T-helper 9 cell (primary cell): ENCODE measurements around the gene PAN2.
"Not testable (repeated sequence)": the region's sequence is repeated elsewhere in the genome, so short reads cannot be mapped to it uniquely, and the experiment has no call there.

Source experiments
- DNase-seq: peaks from one replicate; pipeline ENCODE4 v3.0.0-alpha.2; 2020
- total RNA-seq, 2 donors: gene quantifications; one replicate each; lab custom pipeline; 2026; lab: John Stamatoyannopoulos, UW

The PAN2 gene
- 87.9 to 115 reads per million in 2 donors for total RNA-seq

DNA sequence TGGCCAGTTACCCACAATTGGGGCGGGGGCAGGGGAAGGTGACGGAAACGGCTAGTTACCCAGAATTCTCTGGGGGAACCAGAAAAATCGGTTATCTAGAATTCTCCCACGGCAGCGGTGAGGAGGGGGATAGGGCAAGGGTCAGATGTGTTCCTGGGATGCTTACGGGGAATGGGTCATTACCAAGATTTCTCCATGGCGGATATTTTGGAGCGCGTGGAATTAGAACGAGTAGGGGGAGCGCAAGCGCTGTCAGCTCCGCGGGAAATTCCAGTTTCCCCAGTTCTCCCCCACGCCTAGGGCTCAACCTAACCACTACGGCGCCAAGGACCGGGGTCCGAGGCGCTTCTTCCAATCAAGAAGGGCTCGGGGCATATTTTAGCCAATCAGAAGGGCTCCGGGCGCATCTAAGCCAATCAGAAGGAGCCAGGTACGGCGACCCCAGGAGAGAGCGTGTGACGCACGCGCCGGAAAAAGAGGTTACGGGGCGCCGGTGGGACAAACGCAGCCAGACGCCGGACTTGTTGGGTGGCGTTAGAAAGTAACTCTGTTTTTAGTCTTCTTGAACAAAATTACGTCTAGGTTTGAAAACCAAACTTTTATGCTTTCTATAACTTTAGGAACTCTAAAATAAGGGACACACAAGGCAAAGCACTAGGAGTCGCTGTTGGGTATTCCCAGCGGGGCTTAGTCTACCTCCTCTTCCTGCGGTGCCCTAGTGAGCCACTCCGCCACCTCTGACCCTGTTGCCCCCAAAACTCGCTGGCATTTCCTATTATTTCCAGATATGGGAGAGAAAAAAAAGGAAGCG lies at the start of gene PAN2:
PAN2 (minus strand) TSS at position 322 of the 811 bp plus-strand sequence. CDS start 906 bp downstream, outside the sequence.
- peak; percentile 87 for DNase-seq

- no peak for DNase-seq
Measured at GRCh38 chr12:56382611-56383010, 48.8 kb upstream of the PAN2 start.

GRCh38 chr12:56377989-56378316 lies 44.2 kb upstream of the PAN2 start:
- DNase-seq, result no peak

DNA sequence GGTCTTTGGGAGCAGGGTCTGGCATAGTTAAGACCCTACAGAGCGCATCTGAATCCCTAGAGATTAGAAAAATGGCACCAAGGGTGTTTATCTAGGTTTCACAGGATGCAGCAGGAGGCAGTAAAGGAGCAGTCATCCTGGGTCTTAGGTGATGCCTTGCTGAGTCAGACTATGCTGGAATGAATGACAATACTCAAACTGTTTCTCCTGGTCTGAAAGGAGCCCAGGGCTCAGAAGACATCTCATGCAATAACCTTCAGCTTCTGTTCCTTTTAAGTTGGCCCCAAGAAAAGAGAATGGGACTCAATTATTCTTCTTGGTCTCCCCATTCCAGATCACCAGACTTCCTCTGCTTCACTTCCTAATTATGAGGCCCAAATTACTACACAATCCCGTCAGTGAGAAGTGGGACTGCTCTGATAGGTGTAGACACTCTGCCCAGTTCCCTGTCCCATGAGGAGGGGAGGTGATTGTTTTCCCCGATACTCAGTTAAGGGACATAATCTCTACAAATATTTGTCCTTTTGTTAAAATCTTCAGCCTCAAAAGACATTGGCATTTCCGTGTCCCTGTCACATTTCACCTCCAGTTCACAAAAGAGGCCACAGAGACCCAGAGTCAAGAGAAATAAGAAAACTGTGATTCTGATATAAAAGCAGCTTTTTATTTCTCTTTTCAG lies 43.6 kb upstream of the PAN2 start:
- no peak for DNase-seq

DNA sequence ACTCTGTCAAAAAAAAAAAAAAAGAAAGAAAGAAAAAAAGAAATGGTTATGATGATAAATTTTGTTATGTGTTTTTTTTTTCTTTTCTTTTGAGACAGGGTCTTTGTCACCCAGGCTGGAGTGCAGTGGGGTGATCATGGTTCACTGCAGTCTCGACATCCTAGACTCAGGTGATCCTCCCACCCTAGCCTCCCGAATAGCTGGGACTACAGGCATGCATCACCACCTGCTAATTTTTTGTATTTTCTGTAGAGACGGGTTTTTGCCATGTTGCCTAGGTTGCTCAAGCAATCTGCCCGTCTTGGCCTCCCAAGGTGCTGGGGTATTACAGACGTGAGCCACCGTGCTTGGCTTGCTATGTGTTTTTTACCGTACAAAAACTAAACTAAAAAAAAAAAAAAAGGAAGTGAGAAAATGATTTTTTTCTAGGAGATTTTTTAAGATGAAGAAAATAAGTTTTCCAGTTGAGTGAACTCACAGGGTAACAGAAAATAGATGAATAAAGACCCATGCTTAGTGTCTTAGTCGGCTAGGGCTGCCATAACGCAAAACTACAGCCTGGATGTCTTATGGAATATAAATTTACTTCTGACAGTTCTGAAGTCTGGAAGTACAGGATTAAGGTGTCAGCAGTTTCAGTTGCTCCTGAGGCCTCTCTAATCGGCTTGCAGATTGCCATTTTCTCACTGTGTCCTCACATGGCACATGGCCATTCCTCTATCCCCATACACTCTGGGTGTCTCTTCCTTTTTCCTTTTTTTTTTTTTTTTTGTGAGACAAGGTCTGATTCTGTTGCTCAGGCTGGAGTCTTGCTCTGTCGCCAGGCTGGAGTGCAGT lies 42.0 kb upstream of the PAN2 start:
- no peak for DNase-seq

DNA sequence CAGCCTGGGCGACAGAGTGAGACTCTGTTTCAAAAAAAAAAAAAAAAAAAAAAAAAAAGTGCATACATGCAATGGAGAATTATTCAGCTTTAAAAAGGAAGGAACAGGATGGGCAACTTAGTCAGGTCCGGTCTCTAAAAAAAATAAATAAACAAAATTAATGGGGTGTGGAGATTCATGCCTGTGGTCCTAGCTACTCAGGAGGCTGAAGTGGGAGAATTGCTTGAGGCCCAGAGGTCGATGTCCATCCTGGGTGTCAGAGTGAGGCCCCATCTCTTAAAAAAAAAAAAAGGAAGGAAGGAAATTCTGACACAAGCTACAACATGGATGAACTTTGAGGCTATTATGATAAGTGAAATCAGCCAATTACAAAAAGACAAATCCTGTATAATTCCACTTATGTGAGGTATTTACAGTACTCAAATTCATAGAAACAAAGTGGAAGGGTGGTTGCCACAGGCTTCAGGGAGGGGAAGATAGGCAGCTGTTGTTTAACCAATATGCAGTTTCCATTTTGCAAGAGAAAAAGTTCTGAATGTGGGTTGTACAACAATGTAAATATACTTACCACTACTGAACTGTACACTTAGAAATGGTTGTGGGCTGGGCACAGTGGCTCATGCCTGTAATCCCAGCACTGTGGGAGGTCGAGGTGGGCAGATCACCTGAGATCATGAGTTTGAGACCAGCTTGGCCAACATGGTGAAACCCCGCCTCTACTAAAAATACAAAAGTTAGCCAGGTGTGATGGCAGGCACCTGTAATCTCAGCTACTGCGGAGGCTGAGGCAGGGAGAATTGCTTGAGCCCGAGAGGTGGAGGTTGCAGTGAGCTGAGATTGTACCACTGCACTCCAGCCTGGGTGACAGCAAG lies 41.2 kb upstream of the PAN2 start:
- no peak for DNase-seq

GRCh38 chr12:56373515-56373914 lies 39.7 kb upstream of the PAN2 start:
- no peak for DNase-seq

GRCh38 chr12:56366948-56367347 lies 33.1 kb upstream of the PAN2 start:
- no peak for DNase-seq

GRCh38 chr12:56362130-56363059 lies 28.6 kb upstream of the PAN2 start, which contains the start of gene APOF:
TSS of gene APOF (minus strand) at chr12:56362857. CDS start at chr12:56362745, 112 bp downstream.
- DNase-seq, result no peak

DNA sequence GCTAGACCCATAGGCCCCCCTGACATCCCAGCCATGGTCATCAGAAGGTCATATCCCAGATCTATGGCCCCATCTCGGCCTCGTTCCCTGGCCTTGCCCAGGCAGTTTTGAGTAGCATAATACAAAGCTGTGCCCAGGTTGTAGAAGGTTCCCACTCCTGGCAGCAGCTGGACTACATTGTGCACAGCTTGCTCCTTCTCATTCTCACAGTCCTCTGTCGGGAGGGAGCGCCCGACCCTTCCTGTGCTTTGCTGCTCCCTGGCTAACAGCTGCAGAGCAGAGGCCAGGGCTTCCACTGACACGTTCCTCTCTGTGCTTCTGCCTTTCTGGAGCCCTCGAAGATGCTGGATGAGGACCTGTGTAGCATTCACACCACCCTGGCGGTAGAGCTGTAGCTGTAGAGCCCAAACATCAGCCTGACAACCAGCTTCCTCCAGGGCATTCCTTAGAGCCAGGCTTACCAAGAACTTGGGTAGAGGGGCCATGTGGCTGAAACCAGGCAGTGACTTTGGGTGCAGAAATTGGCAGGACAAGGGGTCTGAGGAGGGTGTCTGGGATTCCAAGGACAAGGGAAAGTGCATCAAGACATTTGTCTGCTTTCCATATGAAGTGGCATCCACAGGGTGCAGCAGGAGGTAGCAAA lies 27.8 kb upstream of the PAN2 start:
- DNase-seq, result no peak

- peak; percentile 97 for DNase-seq
Measured at GRCh38 chr12:56359851-56360767, 26.3 kb upstream of the PAN2 start, which contains the start of gene STAT2. TSS of gene STAT2 (minus strand) at chr12:56360107. CDS start at chr12:56356571, 3,536 bp downstream.

DNA sequence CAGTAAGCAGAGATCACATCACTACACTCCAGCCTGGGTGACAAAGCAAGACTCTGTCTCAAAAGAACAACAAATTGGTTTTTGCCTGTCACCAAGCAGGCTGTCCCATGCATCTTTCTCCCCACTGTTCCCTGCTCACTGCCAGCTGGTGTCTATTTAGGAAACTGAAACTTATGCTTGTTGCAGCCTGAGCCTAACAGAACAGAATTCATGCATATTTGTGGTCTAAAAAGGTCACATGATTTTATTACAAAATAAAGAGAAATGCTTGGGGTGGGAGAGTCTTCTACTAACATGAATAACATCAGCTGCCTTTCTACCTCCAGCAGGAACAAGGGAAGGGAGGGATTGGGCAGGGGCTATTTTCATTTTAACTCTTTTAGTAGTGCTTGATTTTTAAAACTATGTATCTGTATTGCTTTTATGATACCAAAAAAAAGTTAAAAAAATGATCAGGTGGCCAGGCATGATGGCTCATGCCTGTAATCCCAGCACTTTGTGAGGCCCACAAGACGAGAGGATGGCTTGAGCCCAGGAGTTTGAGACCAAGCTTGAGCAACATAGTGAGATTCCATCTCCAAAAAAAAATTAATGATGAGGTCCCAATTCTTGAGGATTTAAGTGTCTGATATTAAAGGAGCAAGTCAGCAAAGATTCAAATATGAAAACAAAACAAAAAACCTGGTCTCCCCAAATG lies 25.2 kb upstream of the PAN2 start:
- no peak for DNase-seq

- no peak for DNase-seq
Measured at GRCh38 chr12:56351325-56351724, 17.5 kb upstream of the PAN2 start.

GRCh38 chr12:56350662-56351061 lies 16.9 kb upstream of the PAN2 start:
- DNase-seq, result no peak

- DNase-seq, result no peak
Measured at GRCh38 chr12:56348776-56349175, 15.0 kb upstream of the PAN2 start.

DNA sequence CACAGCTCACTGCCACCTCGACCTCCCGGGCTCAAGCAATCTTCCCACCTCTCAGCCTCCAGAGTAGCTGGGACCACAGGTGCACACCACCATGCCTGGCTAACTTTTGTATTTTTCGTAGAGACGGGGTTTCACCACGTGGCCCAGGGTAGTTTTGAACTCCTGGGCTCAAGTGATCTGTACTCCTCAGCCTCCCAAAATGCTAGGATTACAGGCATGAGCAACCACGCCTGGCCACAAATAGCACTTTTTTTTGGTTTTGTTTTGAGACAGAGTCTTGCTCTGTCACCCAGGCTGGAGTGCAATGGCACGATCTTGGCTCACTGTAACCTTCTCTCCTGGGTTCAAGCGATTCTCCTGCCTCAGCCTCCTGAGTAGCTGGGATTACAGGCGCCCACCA lies 13.5 kb upstream of the PAN2 start:
- DNase-seq, result not testable (repeated sequence)

DNA sequence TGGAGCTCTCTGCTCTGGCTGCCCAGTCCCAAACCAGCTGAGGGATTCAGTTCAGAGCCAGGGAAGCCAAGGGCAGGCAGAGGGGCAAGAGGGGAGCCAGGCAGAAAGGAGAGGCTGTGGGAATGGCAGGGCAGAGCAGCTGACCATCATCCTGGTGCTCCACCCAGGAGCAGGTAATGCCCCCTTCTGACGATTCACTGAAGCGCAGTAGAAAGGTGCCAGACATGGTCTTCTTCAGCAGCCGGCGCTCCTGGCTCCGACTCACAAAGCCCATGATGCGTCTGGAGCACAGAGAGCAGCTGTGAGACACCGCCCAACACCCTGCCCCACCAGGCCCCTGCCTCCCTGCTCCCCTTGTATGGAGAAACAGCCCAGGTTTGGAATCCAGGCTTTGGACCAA lies 12.9 kb upstream of the PAN2 start:
- DNase-seq, result peak; percentile 8

- DNase-seq, result not testable (repeated sequence)
Measured at GRCh38 chr12:56342290-56342689, 8.5 kb upstream of the PAN2 start.

GRCh38 chr12:56341616-56342015 lies 7.8 kb upstream of the PAN2 start:
- no peak for DNase-seq
